WTC11 (cell line): ENCODE data around the gene CBR1. TPM values are rescaled to one million over a fixed set of nuclear protein-coding genes. Genes with fewer than 3 reads are reported as not detected.

ENCODE experiments used
- ATAC-seq: fragments of 200-7000 bp; cut with Tn5 transposase; 2 replicates; pipeline ENCODE4 v1.10.0; 2021; ENCODE audit warnings: mild to moderate bottlenecking, moderate library complexity
- CTCF ChIA-PET: fragments of 300-600 bp; sonication (Branson Sonifier 250); formaldehyde crosslinking; loops from one replicate; lab custom pipeline; 2021; ENCODE audit warnings: antibody characterized with exemption; lab: Charles Lee
- POLR2A ChIA-PET: fragments of 350-600 bp; sonication (Branson Sonifier 250); formaldehyde crosslinking; loops from one replicate; lab custom pipeline; 2021; ENCODE audit warnings: antibody characterized with exemption; lab: Charles Lee
- DNase-seq: peaks from one replicate; pipeline ENCODE4 v3.0.0; 2021; ENCODE audit warnings: low spot score
- H3K27ac Mint-ChIP-seq: 2 replicates; pipeline ENCODE4 v1.8.0; 2021; ENCODE audit warnings: mixed read lengths
- H3K27me3 Mint-ChIP-seq: 2 replicates; pipeline ENCODE4 v1.8.0; 2021; ENCODE audit warnings: low read depth, mild to moderate bottlenecking, moderate library complexity, mixed read lengths
- H3K36me3 Mint-ChIP-seq: 2 replicates; pipeline ENCODE4 v1.8.0; 2021; ENCODE audit warnings: mixed read lengths
- H3K4me1 Mint-ChIP-seq: 2 replicates; pipeline ENCODE4 v1.8.0; 2022; ENCODE audit warnings: mixed read lengths
- H3K4me3 Mint-ChIP-seq: 2 replicates; pipeline ENCODE4 v1.8.0; 2021; ENCODE audit warnings: mild to moderate bottlenecking, moderate library complexity, mixed read lengths
- H3K9me3 Mint-ChIP-seq: 2 replicates; pipeline ENCODE4 v1.8.0; 2021; ENCODE audit warnings: mixed read lengths
- ARID4B ChIP-seq: sonication (generic); formaldehyde crosslinking; IDR thresholded peaks from 2 replicates; pipeline ENCODE4 v1.8.0; 2023; ENCODE audit warnings: missing genetic modification reagents, mild to moderate bottlenecking, borderline replicate concordance
- EMX1 ChIP-seq: fragments of 250-450 bp; sonication (Bioruptor Pico); IDR thresholded peaks from 2 replicates; pipeline ENCODE4 v1.8.0; 2021; ENCODE audit warnings: mild to moderate bottlenecking
- ESRRA ChIP-seq: sonication (generic); formaldehyde crosslinking; IDR thresholded peaks from 2 replicates; pipeline ENCODE4 v1.8.1; 2022; ENCODE audit warnings: mild to moderate bottlenecking, missing genetic modification reagents, borderline replicate concordance
- HMGXB4 ChIP-seq: sonication (generic); formaldehyde crosslinking; IDR thresholded peaks from 2 replicates; pipeline ENCODE4 v1.8.1; 2023; ENCODE audit warnings: mild to moderate bottlenecking, moderate library complexity, missing genetic modification reagents
- JUN ChIP-seq: sonication (generic); formaldehyde crosslinking; IDR thresholded peaks from 2 replicates; pipeline ENCODE4 v1.8.0; 2023; ENCODE audit warnings: mild to moderate bottlenecking, missing genetic modification reagents
- MLX ChIP-seq: sonication (generic); formaldehyde crosslinking; IDR thresholded peaks from 2 replicates; pipeline ENCODE4 v1.8.1; 2023; ENCODE audit warnings: mild to moderate bottlenecking, missing genetic modification reagents, moderate library complexity
- PRDM15 ChIP-seq: sonication (generic); formaldehyde crosslinking; IDR thresholded peaks from 2 replicates; pipeline ENCODE4 v1.8.0; 2022; ENCODE audit warnings: missing genetic modification reagents
- SP1 ChIP-seq: sonication (generic); formaldehyde crosslinking; conservative IDR thresholded peaks from 2 replicates; pipeline ENCODE4 v1.8.1; 2022; ENCODE audit warnings: missing genetic modification reagents
- ZBTB43 ChIP-seq: sonication (generic); formaldehyde crosslinking; IDR thresholded peaks from 2 replicates; pipeline ENCODE4 v1.8.1; 2023; ENCODE audit warnings: mild to moderate bottlenecking, missing genetic modification reagents
- ZNF396 ChIP-seq: fragments of 250-450 bp; sonication (Bioruptor Pico); IDR thresholded peaks from 2 replicates; pipeline ENCODE4 v1.8.0; 2021; ENCODE audit warnings: mild to moderate bottlenecking, moderate library complexity, borderline replicate concordance
- ZNF532 ChIP-seq: fragments of 250-450 bp; sonication (Bioruptor Pico); IDR thresholded peaks from 2 replicates; pipeline ENCODE4 v1.9.0; 2021; ENCODE audit warnings: mild to moderate bottlenecking, borderline replicate concordance
- ZNF671 ChIP-seq: fragments of 250-450 bp; sonication (Bioruptor Pico); IDR thresholded peaks from 2 replicates; pipeline ENCODE4 v1.8.0; 2021; ENCODE audit warnings: mild to moderate bottlenecking
- total RNA-seq: library from RNA; stranded (reverse); gene quantifications from 3 replicates; pipeline ENCODE4 v1.2.3, GENCODE V29; 2021

The CBR1 gene
- total RNA-seq, 1 experiment from 2014 or later, result 167 TPM

GRCh38 chr21:36039861-36040260, 30.0 kb upstream of the CBR1 start:
- Mint-ChIP-seq H3K36me3 (peaks cover 76% of the 10 kb centered on the region), H3K4me1 (peaks cover 36% of the 10 kb centered on the region), H3K27me3 (no peaks in the 10 kb centered on the region), H3K4me3 (no peak overlapping the region), H3K9me3 (no peaks in the 10 kb centered on the region), H3K27ac (no peak overlapping the region; the same call in 1 of the 2 replicates)
- TF ChIP-seq HMGXB4 (CRISPR knock-in tag) (no peak), ZNF671 (CRISPR knock-in tag) (no peak), SP1 (CRISPR knock-in tag) (no peak), ESRRA (CRISPR knock-in tag) (no peak), ARID4B (CRISPR knock-in tag) (no peak), EMX1 (CRISPR knock-in tag) (no peak), MLX (CRISPR knock-in tag) (no peak), ZNF396 (CRISPR knock-in tag) (no peak), JUN (no peak), ZNF532 (CRISPR knock-in tag) (no peak), PRDM15 (CRISPR knock-in tag) (no peak), ZBTB43 (CRISPR knock-in tag) (no peak)
- CTCF ChIA-PET, result interaction anchor here (0.8 to 1.3 kb wide), 2 partner anchors 57 to 65 kb away, joined by 3 to 4 read pairs; no protein-coding TSS in a partner anchor
- POLR2A ChIA-PET, result no interaction called here
- no peak for ATAC-seq
- DNase-seq, result no peak
